Measurements from ENCODE around the gene PTPRN2. TPM values are rescaled to one million over a fixed set of nuclear protein-coding genes. Genes with fewer than 3 reads are reported as not detected.

The PTPRN2 gene
- total RNA-seq, 1 experiment from 2014 or later = 4.4 TPM

GRCh38 chr7:157634401-157635147, 953.0 kb downstream of the PTPRN2 start:
- no peak for DNase-seq (ENCODE audit: low spot score)

- no peak for DNase-seq (ENCODE audit: low spot score)
Observed at GRCh38 chr7:157633465-157634185, 954.0 kb downstream of the PTPRN2 start.

GRCh38 chr7:157630301-157630853, 957.2 kb downstream of the PTPRN2 start:
- DNase-seq (ENCODE audit: low spot score) = no peak

GRCh38 chr7:157628456-157628855, 959.2 kb downstream of the PTPRN2 start:
- DNase-seq (ENCODE audit: low spot score) = no peak

- no peak for DNase-seq (ENCODE audit: low spot score)
Observed at GRCh38 chr7:157627646-157628045, 960.0 kb downstream of the PTPRN2 start.

GRCh38 chr7:157627033-157627432, 960.6 kb downstream of the PTPRN2 start:
- no peak for DNase-seq (ENCODE audit: low spot score)

GRCh38 chr7:157625973-157626742, 961.5 kb downstream of the PTPRN2 start:
- no peak for DNase-seq (ENCODE audit: low spot score)

- no peak for DNase-seq (ENCODE audit: low spot score)
Observed at GRCh38 chr7:157623556-157623955, 964.1 kb downstream of the PTPRN2 start.

- DNase-seq (ENCODE audit: low spot score) = no peak
Observed at GRCh38 chr7:157622408-157623205, 965.0 kb downstream of the PTPRN2 start.

GRCh38 chr7:157622000-157622399, 965.6 kb downstream of the PTPRN2 start:
- no peak for DNase-seq (ENCODE audit: low spot score)

- DNase-seq (ENCODE audit: low spot score) = no peak
Observed at GRCh38 chr7:157621131-157621681, 966.4 kb downstream of the PTPRN2 start.

- DNase-seq (ENCODE audit: low spot score) = no peak
Observed at GRCh38 chr7:157620616-157621015, 967.0 kb downstream of the PTPRN2 start.

GRCh38 chr7:157619753-157620525, 967.7 kb downstream of the PTPRN2 start:
- no peak for DNase-seq (ENCODE audit: low spot score)

- no peak for DNase-seq (ENCODE audit: low spot score)
Observed at GRCh38 chr7:157618823-157619606, 968.6 kb downstream of the PTPRN2 start.

GRCh38 chr7:157618091-157618726, 969.4 kb downstream of the PTPRN2 start:
- no peak for DNase-seq (ENCODE audit: low spot score)

GRCh38 chr7:157617401-157617800, 970.2 kb downstream of the PTPRN2 start:
- DNase-seq (ENCODE audit: low spot score) = no peak

GRCh38 chr7:157616931-157617330, 970.7 kb downstream of the PTPRN2 start:
- DNase-seq (ENCODE audit: low spot score) = no peak

- no peak for DNase-seq (ENCODE audit: low spot score)
Observed at GRCh38 chr7:157616426-157616825, 971.2 kb downstream of the PTPRN2 start.

GRCh38 chr7:157615852-157616251, 971.8 kb downstream of the PTPRN2 start:
- DNase-seq (ENCODE audit: low spot score) = no peak
